GM12875 (cell line): ENCODE results near the gene NEK10.

Experiments used
- H3K4me3 ChIP-seq: one replicate; pipeline ENCODE4 v1.5.1; 2011; ENCODE audit warnings: low read depth, low read length, control low read depth
- CTCF ChIP-seq: IDR thresholded peaks from 2 replicates; pipeline ENCODE4 v1.5.1; 2011; ENCODE audit warnings: low read depth, mild to moderate bottlenecking, control low read depth, inconsistent platforms, low read length, moderate library complexity, borderline replicate concordance; ENCODE audit not compliant: insufficient read depth

The NEK10 gene

GRCh38 chr3:27216295-27216855 lies 152.8 kb downstream of the NEK10 start:
- no peak overlapping the region for H3K4me3 ChIP-seq
- TF ChIP-seq CTCF, result no peak

- no peak overlapping the region for H3K4me3 ChIP-seq
These were observed 155.7 kb downstream of the NEK10 start for GRCh38 chr3:27213450-27213849.

GRCh38 chr3:27209617-27210264 lies 159.4 kb downstream of the NEK10 start:
- no peak for TF ChIP-seq CTCF
- no peak overlapping the region for H3K4me3 ChIP-seq

More at GRCh38 chr3:27213450-27213849, 155.7 kb downstream of the NEK10 start:
- TF ChIP-seq CTCF, result no peak

DNA sequence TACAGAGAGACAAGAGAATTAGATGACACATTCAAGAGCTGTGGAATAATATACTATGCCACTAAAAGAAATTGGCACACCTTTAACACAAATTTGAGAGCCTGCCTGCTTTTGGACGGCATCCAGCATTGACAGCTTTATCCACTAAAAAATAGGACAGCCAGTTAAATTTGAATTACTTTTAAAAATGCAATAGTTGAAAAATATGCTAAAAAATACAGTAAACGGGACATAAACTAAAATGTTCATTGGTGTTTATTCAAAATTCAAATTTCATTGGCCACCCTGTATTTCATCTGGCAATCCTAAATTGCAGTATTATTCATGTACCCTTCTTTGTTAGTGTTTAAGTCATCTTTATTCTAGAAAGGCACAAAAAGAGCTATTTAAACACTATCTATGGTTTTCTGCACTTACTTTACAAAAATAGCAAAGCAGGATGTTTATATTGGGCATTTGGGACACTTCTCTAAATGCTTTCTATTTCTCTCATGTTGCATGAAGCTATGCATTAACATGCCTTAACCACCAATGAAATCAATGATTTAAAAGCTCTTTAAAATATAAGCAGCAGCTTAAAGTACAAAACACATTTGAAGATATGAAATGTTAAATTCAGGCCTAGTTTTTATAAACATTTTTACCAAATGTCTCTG lies 160.1 kb downstream of the NEK10 start:
- TF ChIP-seq CTCF, result no peak

DNA sequence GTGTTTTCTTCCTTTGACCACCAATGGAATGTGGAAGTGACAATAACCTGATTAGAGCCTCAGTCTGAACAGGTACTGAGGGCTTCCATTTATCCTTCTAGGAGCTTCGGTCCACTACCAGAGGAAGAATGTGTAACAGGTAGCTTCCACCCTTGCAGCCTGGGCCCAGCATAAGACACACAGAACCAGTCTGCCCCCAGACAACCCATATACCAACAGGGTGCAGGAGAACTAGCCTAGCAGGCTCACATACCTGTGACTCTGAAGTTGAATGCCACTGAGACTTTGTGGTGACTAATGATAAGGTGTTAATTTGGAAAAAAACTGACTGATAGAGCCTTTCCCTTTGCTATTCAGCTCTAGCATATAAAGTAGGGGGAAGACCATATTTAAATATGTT lies 166.2 kb downstream of the NEK10 start:
- H3K4me3 ChIP-seq, result no peak overlapping the region
- TF ChIP-seq CTCF, result no peak

More for the DNA sequence above, 160.1 kb downstream of the NEK10 start:
- H3K4me3 ChIP-seq, result no peak overlapping the region

DNA sequence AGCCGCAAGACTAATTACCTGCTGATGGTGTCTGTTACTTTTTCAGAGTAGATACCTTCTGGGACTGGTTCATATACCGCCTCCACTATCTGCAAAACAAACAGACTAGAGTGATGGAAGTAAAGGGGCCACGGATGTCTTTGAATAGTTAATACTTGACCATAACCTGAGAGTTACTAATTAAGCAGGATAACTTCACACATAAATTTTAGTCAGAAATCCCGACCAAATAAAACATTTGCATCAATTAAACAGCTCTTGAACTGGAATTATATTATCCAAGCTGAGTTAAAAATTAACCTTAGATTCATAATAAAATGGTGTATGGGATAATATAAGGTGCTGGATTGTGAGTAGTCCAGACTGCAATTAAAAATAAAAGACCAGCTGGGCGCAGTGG lies 167.7 kb downstream of the NEK10 start:
- no peak overlapping the region for H3K4me3 ChIP-seq
- no peak for TF ChIP-seq CTCF
